ENCODE data around the gene ULBP1.

GRCh38 chr6:149933461-149933860 is 30.3 kb upstream of the ULBP1 start:
- TF ChIP-seq, protein P1, sequence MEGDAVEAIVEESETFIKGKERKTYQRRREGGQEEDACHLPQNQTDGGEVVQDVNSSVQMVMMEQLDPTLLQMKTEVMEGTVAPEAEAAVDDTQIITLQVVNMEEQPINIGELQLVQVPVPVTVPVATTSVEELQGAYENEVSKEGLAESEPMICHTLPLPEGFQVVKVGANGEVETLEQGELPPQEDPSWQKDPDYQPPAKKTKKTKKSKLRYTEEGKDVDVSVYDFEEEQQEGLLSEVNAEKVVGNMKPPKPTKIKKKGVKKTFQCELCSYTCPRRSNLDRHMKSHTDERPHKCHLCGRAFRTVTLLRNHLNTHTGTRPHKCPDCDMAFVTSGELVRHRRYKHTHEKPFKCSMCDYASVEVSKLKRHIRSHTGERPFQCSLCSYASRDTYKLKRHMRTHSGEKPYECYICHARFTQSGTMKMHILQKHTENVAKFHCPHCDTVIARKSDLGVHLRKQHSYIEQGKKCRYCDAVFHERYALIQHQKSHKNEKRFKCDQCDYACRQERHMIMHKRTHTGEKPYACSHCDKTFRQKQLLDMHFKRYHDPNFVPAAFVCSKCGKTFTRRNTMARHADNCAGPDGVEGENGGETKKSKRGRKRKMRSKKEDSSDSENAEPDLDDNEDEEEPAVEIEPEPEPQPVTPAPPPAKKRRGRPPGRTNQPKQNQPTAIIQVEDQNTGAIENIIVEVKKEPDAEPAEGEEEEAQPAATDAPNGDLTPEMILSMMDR (IDR thresholded peaks at IDR 0.05), result no peak
- TF ChIP-seq POLR2A (IDR thresholded peaks at IDR 0.05), result no peak
